Calu3 (cell line): ENCODE data around the gene SPDYC. TPM values are rescaled to one million over a fixed set of nuclear protein-coding genes. Genes with fewer than 3 reads are reported as not detected.

ENCODE experiments used
- BruUV-seq: library from RNA; stranded (reverse); fragments of 400-500 nt; replicated peaks from 2 replicates; lab custom pipeline; 2021; lab: Mats Ljungman, UMichigan
- CTCF ChIA-PET: fragments of 300-600 bp; sonication (Branson Sonifier 250); formaldehyde crosslinking; loops from one replicate; lab custom pipeline; 2022; ENCODE audit warnings: antibody characterized with exemption; lab: Charles Lee
- DNase-seq: peaks from one replicate; pipeline ENCODE4 v3.0.0; 2022
- H3K27ac Mint-ChIP-seq: one replicate; pipeline ENCODE4 v1.8.0; 2022; ENCODE audit warnings: mixed read lengths; ENCODE audit not compliant: unreplicated experiment
- H3K27me3 Mint-ChIP-seq: one replicate; pipeline ENCODE4 v1.8.0; 2022; ENCODE audit warnings: mixed read lengths; ENCODE audit not compliant: unreplicated experiment
- H3K36me3 Mint-ChIP-seq: one replicate; pipeline ENCODE4 v1.8.0; 2022; ENCODE audit warnings: mild to moderate bottlenecking, moderate library complexity, mixed read lengths; ENCODE audit not compliant: insufficient read depth, unreplicated experiment
- H3K4me1 Mint-ChIP-seq: one replicate; pipeline ENCODE4 v1.8.0; 2022; ENCODE audit warnings: mild to moderate bottlenecking, low read depth, mixed read lengths; ENCODE audit not compliant: unreplicated experiment
- H3K4me3 Mint-ChIP-seq: one replicate; pipeline ENCODE4 v1.8.0; 2022; ENCODE audit warnings: mild to moderate bottlenecking, low read depth, moderate library complexity, mixed read lengths; ENCODE audit not compliant: unreplicated experiment
- H3K9me3 Mint-ChIP-seq: one replicate; pipeline ENCODE4 v1.8.0; 2022; ENCODE audit warnings: low read depth, mixed read lengths; ENCODE audit not compliant: unreplicated experiment
- CTCF ChIP-seq: fragments of 200-600 bp; IDR thresholded peaks from one replicate; pipeline ENCODE4 v1.8.0; 2022; ENCODE audit warnings: antibody characterized with exemption; ENCODE audit not compliant: unreplicated experiment
- intact Hi-C: fragments of 100-400 bp; cut with micrococcal nuclease; formaldehyde crosslinking; loops from one replicate; pipeline ENCODE4 v1.10.0; 2022; ENCODE audit not compliant: unreplicated experiment
- total RNA-seq: library from RNA; stranded (reverse); gene quantifications from 2 replicates; pipeline ENCODE4 v1.2.3, GENCODE V29; 2022

The SPDYC gene
- total RNA-seq, 1 experiment from 2014 or later, result not detected

- TF ChIP-seq CTCF, result no peak
- no peaks in the 10 kb centered on the region for H3K9me3 Mint-ChIP-seq
- CTCF ChIA-PET, result no interaction called here
- no peak for DNase-seq
- H3K4me1 Mint-ChIP-seq, result peaks cover 19% of the 10 kb centered on the region
- intact Hi-C loops, result no loop called here
- H3K27ac Mint-ChIP-seq, result no peak overlapping the region
- no peaks in the 10 kb centered on the region for H3K36me3 Mint-ChIP-seq
- no peaks in the 10 kb centered on the region for H3K27me3 Mint-ChIP-seq
- BruUV-seq, result no TSS peak
- H3K4me3 Mint-ChIP-seq, result no peak overlapping the region
Observed at GRCh38 chr11:65156926-65157325, 13.1 kb upstream of the SPDYC start.

GRCh38 chr11:65157336-65157735 is 12.7 kb upstream of the SPDYC start:
- Mint-ChIP-seq H3K36me3 (no peaks in the 10 kb centered on the region), H3K4me3 (no peak overlapping the region), H3K9me3 (no peaks in the 10 kb centered on the region), H3K4me1 (peaks cover 15% of the 10 kb centered on the region), H3K27me3 (no peaks in the 10 kb centered on the region), H3K27ac (no peak overlapping the region)
- TF ChIP-seq CTCF, result no peak
- BruUV-seq, result no TSS peak
- DNase-seq, result no peak
- CTCF ChIA-PET, result interaction anchor here (0.6 kb wide), 1 partner anchor 529 kb away, joined by 3 read pairs; no protein-coding TSS in a partner anchor
- intact Hi-C loops, result no loop called here

- CTCF ChIA-PET, result no interaction called here
- Mint-ChIP-seq H3K4me1 (no peaks in the 10 kb centered on the region), H3K4me3 (no peak overlapping the region), H3K36me3 (no peaks in the 10 kb centered on the region), H3K27ac (no peak overlapping the region), H3K9me3 (no peaks in the 10 kb centered on the region), H3K27me3 (no peaks in the 10 kb centered on the region)
- intact Hi-C loops, result no loop called here
- TF ChIP-seq CTCF, result no peak
- no TSS peak for BruUV-seq
- no peak for DNase-seq
Observed at GRCh38 chr11:65159012-65159411, 11.0 kb upstream of the SPDYC start.

- H3K4me3 Mint-ChIP-seq, result no peak overlapping the region
- no peak overlapping the region for H3K27ac Mint-ChIP-seq
- CTCF ChIA-PET, result no interaction called here
Observed at GRCh38 chr11:65160643-65161042, 9.4 kb upstream of the SPDYC start.

More at GRCh38 chr11:65160643-65161042, 9.4 kb upstream of the SPDYC start:
- no TSS peak for BruUV-seq
- no peak for TF ChIP-seq CTCF
- H3K27me3 Mint-ChIP-seq, result no peaks in the 10 kb centered on the region
- DNase-seq, result no peak
- intact Hi-C loops, result no loop called here
- no peaks in the 10 kb centered on the region for H3K9me3 Mint-ChIP-seq
- H3K4me1 Mint-ChIP-seq, result peaks cover 4% of the 10 kb centered on the region
- peaks cover 6% of the 10 kb centered on the region for H3K36me3 Mint-ChIP-seq
